CD4-positive, alpha-beta T cell treated with Interleukin-6 for 4 hours (primary cell): ENCODE measurements around the gene ITGB2.
"Not testable (repeated sequence)": the region's sequence is repeated elsewhere in the genome, so short reads cannot be mapped to it uniquely, and the experiment has no call there.

Experiments
- DNase-seq: peaks from one replicate; pipeline ENCODE4 v3.0.0-alpha.2; 2020; ENCODE audit warnings: mixed read lengths

ITGB2 gene

DNA sequence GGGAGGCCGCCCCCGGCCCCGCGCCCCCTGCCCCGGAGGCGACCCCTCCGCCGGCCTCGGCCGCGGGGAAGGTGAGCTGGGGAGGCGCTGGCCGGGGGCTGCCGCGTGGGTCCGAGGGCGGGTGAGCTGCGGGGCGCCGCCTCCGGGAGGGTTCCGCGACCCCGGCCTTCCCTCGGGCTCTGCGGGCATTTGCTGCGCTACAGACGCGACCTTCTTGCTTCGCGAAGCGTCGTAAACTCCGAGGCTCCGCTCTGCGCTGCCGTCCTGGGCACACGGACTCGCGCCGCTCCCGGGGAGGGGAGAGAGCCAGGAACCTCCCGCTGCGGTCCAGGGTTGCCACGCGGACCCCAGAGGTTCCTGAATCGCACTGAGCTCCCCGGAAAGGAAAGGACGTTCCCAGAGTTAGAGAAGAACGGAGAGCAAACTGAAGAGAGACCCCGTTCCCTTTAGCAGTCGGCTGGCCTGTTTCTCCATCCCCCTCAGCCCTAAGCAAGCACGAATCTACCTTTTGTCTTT lies 19.5 kb upstream of the ITGB2 start:
- peak; percentile 33 for DNase-seq

DNA sequence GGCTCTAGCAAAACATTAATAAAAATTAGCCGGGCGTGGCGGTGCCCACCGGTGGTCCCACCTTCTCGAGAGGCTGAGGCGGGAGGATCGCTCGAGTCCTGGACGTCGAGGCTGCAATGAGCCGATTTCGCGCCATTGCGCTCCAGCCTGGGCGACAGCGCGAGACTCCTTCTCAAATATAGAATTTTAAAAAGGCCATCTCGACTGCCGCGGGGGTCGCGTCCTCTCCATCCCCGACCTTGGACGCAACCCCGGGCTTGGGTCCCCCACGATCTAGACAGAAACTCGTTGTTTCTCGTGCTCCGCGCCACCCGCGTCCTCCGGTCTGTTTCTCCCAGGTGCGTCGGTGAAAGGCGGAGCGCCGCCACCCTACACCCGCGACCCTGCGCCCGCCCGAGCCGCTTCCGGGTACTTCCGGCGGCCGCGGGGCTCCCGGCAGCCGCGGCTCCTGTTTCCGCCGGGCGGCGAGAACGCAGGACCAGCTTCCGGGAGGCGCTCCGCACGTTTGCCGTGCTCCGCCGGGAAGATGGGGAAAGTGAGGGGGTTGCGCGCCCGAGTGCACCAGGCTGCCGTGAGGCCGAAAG lies 18.9 kb upstream of the ITGB2 start, which contains the start of gene SLX9:
Gene SLX9, plus strand, starts transcription at position 498 of the 584 bp plus-strand sequence. Its CDS starts 29 bp downstream, at position 527.
- peak; percentile 82 for DNase-seq

DNA sequence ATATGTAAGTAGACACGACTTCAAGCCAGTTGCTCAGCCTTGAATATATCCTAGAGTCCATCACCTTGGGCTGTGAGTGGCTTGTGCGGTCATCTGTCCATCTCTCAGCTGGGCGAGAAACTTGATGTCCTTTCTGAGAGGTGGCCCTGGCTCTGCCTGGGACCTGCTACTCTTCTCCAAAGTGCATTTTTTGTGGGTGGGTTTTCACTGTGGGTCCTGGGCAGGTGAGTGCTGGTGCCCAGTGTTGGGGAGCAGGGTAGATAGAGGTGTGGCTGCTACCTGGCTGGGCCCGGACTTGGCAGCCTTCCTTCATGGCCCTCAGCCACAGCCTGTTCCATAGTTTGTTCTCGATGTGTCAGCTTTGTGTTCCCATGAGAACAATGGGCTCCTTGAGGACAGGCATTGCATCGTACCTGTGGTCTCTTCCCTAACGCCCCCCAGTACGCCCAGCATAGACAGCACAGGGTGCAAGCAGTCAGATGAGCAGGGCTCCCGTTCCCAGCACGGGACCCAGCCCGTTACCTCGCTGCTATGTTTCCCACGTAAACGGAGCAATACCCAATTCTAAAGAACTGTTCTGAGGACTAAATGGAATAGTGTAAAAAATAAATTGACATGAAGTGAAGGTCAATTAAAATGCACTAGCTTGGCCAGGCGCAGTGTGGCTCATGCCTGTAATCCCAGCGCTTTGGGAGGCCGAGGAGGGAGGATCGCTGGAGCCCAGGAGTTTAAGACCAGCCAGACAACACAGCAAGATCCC lies 18.3 kb upstream of the ITGB2 start:
- no peak for DNase-seq

DNA sequence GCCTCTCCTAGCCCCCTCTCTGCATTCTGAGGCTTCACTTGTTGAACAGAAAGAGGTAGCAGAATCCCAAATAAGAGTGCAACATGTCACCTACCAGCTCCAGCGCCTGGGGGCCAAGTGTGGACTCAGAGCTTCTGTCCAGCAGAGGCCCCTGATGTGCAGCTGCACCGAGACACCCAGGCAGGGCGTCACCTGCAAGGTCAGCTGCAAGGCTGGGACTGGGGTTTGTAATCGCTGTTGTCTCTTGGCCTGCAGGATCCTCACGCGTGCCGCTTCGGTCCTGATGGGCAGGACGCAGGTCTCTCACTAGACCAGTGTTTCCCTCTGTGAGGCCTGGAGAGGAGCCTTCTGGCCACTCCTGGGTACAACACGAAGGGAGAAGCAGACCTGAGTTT lies 14.8 kb upstream of the ITGB2 start:
- no peak for DNase-seq

DNA sequence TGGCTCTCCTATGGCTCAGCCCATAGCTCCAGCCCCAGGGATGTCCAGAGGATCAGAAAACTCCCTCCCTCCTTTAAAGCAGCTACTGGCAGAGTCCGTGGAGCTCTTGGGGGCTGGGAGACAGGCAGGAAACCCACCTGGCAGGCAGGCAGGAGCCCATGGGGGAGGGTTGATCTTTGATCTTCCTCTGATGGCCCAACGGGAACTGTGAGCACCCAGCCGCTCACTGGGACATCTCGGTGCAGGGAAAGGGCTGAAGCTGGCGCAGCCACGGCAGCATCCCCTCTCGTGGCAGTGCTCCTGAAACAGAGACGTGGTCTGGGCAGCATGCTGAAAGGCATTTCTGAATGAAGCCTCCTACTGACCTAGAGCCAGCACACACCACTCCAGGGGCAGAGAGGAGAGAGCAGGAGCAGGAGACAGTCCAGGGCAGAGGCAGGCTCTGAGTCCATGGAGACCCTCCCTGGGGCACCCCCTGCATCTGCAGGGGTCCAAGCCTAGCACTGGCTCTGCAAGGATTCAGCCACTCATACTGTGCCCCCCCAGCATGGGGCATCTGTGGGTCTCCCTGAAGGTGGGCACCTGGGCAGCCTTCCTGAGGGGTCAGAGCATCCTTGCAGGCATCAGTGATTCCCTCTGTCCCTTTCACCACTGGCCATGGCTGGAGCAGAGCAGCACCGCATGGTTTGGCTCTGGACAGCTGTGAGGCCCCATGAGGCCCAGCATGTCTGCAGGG lies 14.3 kb upstream of the ITGB2 start:
- no peak for DNase-seq

DNA sequence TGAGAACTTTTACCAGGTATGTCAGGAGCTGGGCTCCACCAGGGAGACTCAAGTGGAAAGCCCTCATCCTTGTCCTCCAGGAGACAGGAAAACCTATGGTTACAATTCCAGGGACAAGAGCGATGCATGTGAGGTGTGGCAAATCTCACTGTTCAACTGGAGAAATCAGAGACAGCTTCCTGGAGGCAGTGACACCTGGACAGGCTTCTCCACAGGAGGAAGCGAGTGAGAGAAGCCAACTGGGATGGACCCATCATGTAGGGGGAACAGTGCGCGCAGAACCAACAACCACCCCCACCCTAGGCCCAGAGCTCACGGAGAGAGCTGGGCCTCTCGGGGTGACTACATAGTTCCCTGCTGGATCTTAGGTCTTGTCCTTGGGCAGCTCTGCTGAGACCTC lies 13.6 kb upstream of the ITGB2 start:
- no peak for DNase-seq

DNA sequence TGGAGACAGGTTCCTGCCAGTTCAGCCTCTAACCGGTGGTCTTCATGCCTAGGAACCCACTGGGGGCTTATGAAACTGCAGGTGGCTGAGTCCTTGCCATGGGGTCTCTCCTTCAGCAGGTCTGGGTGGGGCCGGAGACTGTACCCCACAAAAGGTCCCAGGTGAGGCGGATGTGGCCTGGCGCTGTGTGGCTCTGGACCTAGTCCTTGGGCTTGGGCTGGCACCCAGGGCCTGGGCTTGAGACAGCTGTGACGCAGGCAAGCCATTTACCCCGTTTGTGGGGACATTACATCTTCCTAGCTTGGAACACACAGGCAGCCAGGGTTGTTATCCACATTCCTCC lies 13.2 kb upstream of the ITGB2 start:
- DNase-seq, result no peak

DNA sequence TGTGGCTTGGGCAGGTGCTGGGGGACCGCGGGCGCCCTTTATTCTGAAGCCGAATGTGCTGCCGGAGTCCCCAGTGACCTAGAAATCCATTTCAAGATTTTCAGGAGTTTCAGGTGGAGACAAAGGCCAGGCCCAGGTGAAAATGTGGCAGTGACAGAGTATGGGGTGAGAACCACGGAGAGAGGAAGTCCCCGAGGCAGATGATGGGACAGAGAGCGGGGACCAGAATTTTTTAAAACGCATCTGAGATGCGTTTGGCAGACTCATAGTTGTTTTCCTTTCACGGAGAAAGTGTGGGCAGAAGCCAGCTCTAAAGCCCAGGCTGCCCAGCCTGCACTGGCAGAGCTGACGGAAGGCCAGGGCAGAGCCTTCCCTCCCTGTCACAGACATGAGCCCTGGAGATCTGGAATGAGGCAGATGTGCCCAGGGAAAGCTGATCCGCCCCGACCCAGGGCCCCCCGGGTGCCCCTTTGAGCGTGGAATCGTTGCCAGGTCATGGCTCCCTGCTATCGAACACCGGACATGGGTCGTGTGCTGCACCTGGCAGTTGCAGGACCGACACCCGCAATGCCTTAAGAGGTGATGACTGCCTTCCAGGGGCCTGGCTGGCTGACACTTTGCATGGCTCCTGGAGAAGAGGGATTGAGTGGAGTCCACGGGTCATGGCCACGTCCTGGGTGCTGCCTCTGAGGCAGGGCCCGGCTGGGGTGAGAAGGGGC lies 12.7 kb upstream of the ITGB2 start:
- no peak for DNase-seq

DNA sequence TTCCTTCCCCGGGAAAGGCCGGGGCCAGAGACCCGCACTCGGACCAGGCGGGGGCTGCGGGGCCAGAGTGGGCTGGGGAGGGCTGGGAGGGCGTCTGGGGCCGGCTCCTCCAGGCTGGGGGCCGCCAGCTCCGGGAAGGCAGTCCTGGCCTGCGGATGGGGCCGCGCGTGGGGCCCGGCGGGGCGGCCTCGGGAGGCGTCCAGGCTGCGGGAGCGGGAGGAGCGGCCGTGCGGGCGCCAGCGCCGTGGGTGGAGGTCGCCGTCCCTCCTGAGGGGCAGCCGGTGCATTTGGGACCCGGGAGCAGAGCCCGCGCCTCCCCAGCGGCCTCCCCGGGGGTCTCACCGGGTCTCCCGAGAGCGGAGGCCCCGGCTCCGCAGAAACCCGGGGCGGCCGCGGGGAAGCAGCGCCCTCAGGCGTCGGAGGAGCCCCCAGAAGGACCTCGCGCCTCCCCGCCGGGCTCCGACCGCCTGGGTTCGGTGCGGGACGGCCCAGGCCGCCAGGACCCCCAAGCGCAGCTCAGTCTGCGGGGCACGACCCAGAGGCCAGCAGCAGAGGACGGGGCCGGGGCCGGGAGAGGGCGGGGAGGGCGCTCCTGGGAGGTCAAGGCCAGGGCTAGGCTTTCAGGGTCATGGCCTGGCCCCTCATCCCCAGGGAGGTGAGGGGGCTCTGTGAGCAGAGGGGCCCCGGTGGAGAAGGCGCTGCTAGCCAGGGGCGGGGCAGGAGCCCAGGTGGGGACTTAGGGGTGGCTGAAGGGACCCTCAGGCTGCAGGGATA lies 11.9 kb upstream of the ITGB2 start:
- peak; percentile 83 for DNase-seq

DNA sequence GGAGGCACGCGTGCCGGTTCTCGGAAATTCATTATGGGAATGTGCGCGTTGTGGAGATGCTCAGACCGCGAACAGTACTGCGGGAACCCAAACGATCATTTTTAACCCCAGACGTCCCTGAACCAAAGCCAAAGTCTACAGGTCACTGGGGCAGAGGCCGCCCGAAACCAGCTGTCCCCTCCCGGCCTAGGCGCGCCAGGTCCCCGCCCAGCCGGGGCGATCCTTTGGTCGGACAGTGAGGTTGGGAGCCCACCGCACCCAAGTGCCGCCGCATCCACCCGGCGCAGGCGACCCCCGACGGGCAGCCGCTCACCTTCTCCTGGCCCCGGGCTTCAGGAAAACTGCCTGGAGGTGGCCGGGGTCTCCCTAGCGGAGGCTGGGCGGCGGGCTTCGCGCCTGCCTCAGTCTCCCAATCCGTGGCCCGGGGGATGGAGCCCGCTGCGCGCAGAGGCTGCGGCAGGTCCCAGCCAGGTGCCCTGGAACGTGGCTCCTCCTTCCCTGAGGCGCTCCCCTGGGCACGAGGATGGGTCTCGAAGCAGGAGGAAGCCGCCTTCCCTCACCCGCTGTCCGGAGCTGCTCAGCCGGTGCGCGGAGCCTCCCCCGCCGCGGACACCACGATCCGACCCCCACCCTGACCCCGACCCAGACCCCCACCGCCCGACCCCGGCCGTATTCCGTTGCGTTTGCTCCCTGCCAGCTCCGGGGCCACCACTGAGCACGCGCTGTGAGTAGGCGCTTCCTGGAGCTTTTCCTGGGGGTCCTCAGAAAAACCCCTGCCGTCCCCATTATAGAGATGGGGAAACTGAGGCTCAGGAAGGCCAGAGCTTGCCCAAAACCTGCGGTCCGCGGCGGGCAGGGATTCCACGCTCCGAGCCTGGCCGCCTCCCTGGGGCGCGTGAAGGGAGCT lies 11.1 kb upstream of the ITGB2 start:
- peak; percentile 38 for DNase-seq

DNA sequence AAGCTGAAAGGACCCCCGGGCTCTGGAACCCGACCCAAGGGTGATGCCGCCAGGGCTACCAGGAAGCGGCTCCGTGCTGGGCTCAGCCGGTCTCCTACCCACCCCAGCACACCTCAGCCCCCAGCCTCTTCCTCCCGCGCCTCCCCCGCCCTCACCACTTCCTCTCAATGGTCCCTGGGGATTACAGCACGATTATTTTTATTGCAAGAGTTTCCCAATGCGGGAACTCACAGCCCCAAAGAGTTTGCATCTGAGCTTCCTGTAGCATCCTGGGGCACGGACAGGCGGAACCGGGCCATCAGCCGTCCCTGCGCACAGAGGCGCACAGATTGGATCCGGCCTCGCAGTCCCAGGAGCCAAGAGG lies 10.4 kb upstream of the ITGB2 start:
- DNase-seq, result peak; percentile 66

DNA sequence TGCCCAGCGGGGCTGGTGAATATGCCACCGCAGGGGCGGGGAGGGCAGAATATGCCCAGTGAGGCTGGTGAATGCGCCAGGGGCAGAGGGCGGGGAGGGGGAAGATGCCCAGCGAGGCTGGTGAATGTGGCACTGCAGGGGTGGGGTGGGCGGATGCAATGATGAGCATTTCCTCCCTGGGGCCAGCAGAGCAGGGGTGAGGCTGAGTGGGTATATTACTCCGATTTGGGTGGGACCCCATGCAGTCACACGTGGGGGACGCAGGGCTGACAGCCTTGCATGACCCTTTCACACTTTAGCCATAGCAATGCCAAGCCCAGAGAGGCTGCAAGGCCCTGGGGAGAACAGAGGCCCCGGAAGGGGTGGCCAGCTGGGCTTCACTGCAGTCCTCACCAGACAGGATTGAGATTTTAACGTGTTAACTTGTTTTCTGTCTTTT lies 9.9 kb upstream of the ITGB2 start:
- peak; percentile 83 for DNase-seq

DNA sequence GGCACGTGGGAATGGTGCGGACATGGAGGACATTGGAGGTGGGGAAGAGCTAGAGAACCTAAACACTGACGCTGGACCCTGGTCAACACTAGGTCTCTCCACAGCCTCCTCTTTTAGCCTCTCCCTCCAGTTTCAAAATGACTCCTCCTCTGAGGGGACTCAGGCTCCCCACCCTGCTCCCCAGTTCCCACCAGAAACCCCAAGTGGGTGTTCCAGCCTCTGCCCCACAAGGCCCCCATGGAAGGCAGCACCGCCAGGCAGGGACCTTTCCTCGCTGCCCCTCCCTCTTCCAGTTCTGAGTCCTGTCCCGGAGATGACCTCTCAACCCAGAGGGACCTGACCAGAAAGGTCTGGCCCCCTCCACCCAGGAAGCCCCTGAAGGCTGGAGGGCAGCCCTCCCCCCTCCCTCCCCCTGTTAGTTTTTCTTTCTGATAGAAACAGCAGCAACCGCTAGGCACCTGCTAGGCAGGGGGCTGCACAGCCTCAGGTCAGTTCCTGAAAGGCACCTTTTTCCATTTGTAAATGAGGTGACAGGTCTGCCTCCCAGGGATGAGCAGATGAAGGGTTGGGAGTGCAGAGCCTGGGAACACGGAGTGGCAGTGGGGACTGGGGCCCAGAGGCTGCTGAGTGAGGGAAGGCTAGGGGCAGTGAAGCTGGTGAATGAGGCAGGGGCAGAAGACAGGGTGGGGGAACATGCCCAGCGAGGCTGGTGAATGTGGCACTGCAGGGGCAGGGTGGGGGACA lies 9.3 kb upstream of the ITGB2 start:
- DNase-seq, result no peak

DNA sequence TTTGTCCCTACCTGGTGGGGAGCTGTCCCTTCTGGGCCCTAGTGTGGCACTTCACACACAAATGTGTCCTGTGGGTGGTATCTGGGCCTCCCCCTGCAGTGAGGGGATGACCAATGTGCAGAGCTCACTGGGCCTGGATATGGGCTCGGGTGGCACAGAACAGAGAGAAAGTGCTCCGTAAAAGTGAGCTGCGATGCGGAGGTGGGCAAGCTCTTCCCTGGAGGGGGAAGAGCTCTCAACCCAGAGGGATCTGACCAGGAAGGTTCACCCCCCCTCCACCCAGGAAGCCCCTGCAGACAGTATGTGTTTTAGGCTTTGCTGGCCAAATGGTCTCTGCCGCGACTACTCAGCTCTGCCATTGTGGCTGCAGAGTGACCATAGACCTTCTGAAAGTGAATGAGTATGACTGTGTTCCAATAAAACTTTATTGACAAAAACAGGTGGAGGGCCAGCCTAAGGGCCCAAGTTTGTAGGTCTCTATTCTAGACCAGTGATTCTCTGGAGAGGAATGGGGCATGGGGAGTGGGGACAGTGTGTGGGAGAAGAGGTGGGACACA lies 8.6 kb upstream of the ITGB2 start:
- DNase-seq, result no peak

DNA sequence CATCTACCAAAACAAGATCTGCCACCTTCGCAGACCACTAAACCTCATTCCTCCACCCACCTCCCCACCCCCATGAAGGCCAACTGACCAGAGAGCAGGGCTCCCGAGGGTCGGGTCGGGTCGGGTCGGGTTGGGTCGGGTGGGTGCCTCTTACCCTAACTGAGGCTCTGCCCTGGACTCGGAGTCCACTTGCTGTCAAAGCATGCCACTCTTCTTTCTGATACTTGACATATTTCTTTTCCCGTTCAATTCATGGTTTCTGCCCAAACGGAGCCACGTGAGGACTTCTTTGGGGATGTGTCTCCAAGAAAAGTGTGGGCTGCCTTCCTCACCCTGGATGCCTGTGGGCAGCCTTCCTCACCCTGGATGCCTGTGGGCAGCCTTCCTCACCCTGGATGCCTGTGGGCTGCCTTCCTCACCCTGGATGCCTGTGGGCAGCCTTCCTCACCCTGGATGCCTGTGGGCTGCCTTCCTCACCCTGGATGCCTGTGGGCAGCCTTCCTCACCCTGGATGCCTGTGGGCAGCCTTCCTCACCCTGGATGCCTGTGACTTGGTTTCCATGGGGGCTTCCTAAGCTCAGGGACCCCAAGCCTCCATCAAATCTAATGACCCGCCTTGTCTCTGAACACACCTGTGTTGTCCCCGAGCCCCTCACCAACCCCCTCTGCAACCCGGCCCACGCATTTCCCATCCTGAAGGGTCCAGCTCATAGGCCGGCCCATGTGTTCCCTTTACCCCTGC lies 8.0 kb upstream of the ITGB2 start:
- DNase-seq, result not testable (repeated sequence)

DNA sequence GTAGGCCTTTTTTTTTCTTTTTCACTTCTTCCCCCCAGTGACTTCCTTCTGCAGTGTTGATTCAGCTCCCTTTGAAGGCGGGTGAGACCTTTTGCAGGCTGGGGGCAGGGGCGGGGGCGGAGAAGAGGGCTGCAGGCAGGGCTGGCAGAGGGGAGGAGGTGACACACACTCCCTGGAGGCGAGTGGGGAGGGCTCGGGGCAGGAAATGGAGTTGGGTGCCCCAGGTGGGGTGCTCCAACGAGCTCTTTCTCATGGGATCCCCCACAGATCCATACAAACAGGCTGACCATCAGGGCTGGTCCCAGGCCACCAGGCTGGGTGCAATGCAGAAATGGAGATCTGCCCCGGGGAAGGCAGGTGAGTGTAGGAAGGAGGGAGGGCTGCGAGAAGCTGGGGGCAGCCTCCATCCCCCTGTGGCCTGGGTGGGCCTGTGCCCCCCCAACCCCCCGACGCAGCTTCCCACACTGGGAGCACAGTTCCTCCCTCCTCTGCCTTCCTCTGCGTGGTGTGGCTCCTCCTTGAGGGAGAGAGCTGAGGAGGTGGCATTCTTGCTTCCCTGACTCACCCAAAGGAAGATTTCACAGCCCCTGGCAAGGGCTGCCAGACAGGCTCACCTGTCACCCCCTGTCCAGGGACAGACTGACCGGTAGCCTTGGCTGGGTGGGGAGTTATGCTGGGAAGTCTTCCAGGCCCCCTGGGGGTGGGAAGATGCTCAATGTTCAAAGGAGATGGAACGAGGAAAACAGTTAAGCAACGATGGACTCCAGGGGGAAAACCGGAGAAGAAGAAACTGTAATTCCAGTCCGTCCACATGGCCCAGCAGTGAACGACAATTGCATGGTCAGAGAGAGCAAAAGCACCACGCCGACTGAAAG lies 7.1 kb upstream of the ITGB2 start:
- peak; percentile 97 for DNase-seq

DNA sequence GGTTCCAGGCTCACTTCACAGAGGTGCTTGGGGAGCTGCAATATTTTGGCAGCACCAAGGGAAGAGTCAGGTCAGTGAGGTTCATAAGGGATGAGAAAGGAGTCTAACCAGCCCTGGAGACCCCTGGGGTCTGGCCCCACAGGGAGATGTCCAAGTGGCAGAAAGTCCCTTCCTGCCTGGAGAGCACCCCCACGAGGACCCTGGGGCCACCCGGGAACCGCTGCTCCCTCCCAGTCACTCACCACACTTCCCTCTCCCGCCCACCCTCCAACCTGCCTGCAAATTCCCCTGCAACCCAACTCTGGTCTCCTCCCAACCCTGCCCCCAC lies 6.5 kb upstream of the ITGB2 start:
- DNase-seq, result no peak

DNA sequence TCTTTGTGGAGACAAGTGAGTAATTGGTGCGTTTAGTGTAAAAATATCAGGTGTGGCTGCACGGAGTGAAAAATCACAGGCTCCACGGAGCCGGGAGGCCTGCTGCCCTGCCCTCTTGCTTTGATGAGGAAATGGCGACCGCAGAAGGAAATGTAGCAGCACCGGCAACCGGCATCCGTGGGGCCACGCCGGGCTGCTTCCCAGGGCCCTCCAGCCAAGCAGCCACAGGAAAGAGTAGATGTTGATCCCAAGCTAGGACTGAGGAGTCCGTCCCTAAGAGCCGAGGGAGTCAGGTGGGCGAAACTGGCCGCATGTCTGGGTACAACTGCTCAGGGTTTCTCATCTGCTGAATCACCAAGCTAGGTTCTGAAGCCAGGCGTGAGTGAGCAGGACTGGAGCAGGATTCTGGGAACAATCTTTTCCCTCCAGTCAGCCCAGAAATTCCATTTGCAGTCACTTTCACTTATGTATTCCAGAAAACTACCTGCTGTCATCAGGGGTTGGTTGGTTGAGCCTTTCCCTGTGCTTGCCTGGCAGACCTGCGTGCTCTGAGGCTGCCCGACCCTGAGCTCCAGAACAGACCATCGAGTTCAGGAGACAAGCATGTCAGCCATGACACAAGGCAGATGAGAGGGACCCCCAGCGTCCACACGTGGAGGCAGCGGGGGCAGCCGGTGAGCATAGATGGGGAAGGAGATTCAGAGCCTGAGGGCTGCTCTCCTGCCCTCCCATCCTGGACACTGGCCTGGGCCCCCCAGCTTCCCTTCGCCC lies 5.8 kb upstream of the ITGB2 start:
- peak; percentile 81 for DNase-seq
